Neural progenitor cell (in vitro differentiated cells): Measurements from ENCODE around the gene BTF3. TPM values are rescaled to one million over a fixed set of nuclear protein-coding genes. Genes with fewer than 3 reads are reported as not detected.
"Not testable (repeated sequence)": the region's sequence is repeated elsewhere in the genome, so short reads cannot be mapped to it uniquely, and the experiment has no call there.

Source experiments
- DNase-seq: peaks from one replicate; pipeline ENCODE4 v3.0.0-alpha.2; 2016; ENCODE audit warnings: low spot score
- H2AFZ ChIP-seq: fragments of 200-600 bp; sonication (generic); replicated peaks from 2 replicates; pipeline ENCODE4 v1.6.1; 2016; ENCODE audit warnings: antibody characterized with exemption
- H3F3A ChIP-seq: fragments of 200-600 bp; sonication (generic); 2 replicates; pipeline ENCODE4 v1.6.1; 2016; ENCODE audit warnings: antibody characterized with exemption, low read depth
- H3K27ac ChIP-seq: fragments of 200-600 bp; sonication (generic); 2 replicates; pipeline ENCODE4 v1.5.1; 2016; ENCODE audit warnings: mild to moderate bottlenecking
- H3K27me3 ChIP-seq: fragments of 200-600 bp; sonication (generic); 2 replicates; pipeline ENCODE4 v1.6.1; 2016; ENCODE audit warnings: mild to moderate bottlenecking, moderate library complexity
- H3K36me3 ChIP-seq: fragments of 200-600 bp; sonication (generic); 2 replicates; pipeline ENCODE4 v1.5.1; 2016
- H3K4me1 ChIP-seq: fragments of 200-600 bp; sonication (generic); 2 replicates; pipeline ENCODE4 v1.6.1; 2016; ENCODE audit warnings: mixed run types
- H3K4me2 ChIP-seq: fragments of 200-600 bp; sonication (generic); 2 replicates; pipeline ENCODE4 v1.6.1; 2016
- H3K4me3 ChIP-seq: fragments of 200-600 bp; sonication (generic); 2 replicates; pipeline ENCODE4 v1.5.1; 2016
- H3K79me2 ChIP-seq: fragments of 200-600 bp; sonication (generic); 2 replicates; pipeline ENCODE4 v1.6.1; 2016; ENCODE audit warnings: low read depth
- H3K9ac ChIP-seq: fragments of 200-600 bp; sonication (generic); 2 replicates; pipeline ENCODE4 v1.6.1; 2016
- H3K9me3 ChIP-seq: fragments of 200-600 bp; sonication (generic); 2 replicates; pipeline ENCODE4 v1.5.1; 2016; ENCODE audit warnings: low read depth
- H4K20me1 ChIP-seq: fragments of 200-600 bp; sonication (generic); 2 replicates; pipeline ENCODE4 v1.6.1; 2016; ENCODE audit warnings: low read depth
- H3K27ac Mint-ChIP-seq: 3 replicates; pipeline ENCODE4 v1.8.0; 2021; ENCODE audit warnings: mixed read lengths
- H3K27me3 Mint-ChIP-seq: 2 replicates; pipeline ENCODE4 v1.8.0; 2022; ENCODE audit warnings: low read depth, mild to moderate bottlenecking, inconsistent platforms, moderate library complexity, mixed read lengths; ENCODE audit not compliant: insufficient read depth
- H3K36me3 Mint-ChIP-seq: 3 replicates; pipeline ENCODE4 v1.8.0; 2021; ENCODE audit warnings: mixed read lengths
- H3K4me1 Mint-ChIP-seq: 3 replicates; pipeline ENCODE4 v1.8.0; 2021; ENCODE audit warnings: mixed read lengths
- H3K4me3 Mint-ChIP-seq: 3 replicates; pipeline ENCODE4 v1.8.0; 2021; ENCODE audit warnings: mild to moderate bottlenecking, moderate library complexity, mixed read lengths
- H3K9me3 Mint-ChIP-seq: 3 replicates; pipeline ENCODE4 v1.8.0; 2020; ENCODE audit warnings: mixed read lengths
- CTCF ChIP-seq: fragments of 200-600 bp; sonication (generic); IDR thresholded peaks from 2 replicates; pipeline ENCODE4 v1.5.1; 2017; ENCODE audit warnings: antibody characterized with exemption, mild to moderate bottlenecking
- EZH2 ChIP-seq: fragments of 200-600 bp; sonication (generic); IDR thresholded peaks from 2 replicates; pipeline ENCODE4 v1.6.1; 2017; ENCODE audit warnings: antibody characterized with exemption, mild to moderate bottlenecking, moderate library complexity
- EZH2phosphoT487 ChIP-seq: fragments of 200-600 bp; sonication (generic); IDR thresholded peaks from 2 replicates; pipeline ENCODE4 v1.6.1; 2017; ENCODE audit warnings: antibody characterized with exemption
- total RNA-seq: library from RNA; depleted of rRNA; stranded (reverse); fragments of >200 nt; gene quantifications from 2 replicates; pipeline ENCODE4 v1.2.3, GENCODE V29; 2015; ENCODE audit warnings: low replicate concordance

The BTF3 gene
- total RNA-seq, 1 donor from 2014 or later: 885 TPM

- H3K4me3 Mint-ChIP-seq: no peak overlapping the region
- no peaks in the 10 kb centered on the region for H3K9me3 Mint-ChIP-seq
- Histone ChIP-seq H3K79me2 (no peaks in the 10 kb centered on the region), H3K9me3 (no peaks in the 10 kb centered on the region), H3K9ac (no peak overlapping the region), H3K4me3 (no peak overlapping the region), H2AFZ (no peak overlapping the region), H3K4me2 (peak overlapping the region; percentile 14), H3K27me3 (no peaks in the 10 kb centered on the region), H3K4me1 (peaks cover 18% of the 10 kb centered on the region), H3K27ac (no peak overlapping the region), H4K20me1 (no peaks in the 10 kb centered on the region), H3K36me3 (no peaks in the 10 kb centered on the region), H3F3A (peaks cover 20% of the 10 kb centered on the region)
- peaks cover 9% of the 10 kb centered on the region for H3K27me3 Mint-ChIP-seq
- TF ChIP-seq EZH2: no peak
- TF ChIP-seq EZH2phosphoT487: no peak
- TF ChIP-seq CTCF: no peak
- no peaks in the 10 kb centered on the region for H3K36me3 Mint-ChIP-seq
- H3K4me1 Mint-ChIP-seq: peaks cover 3% of the 10 kb centered on the region
- no peak for DNase-seq
- H3K27ac Mint-ChIP-seq: no peak overlapping the region
Measured at GRCh38 chr5:73486119-73486899, 11.9 kb upstream of the BTF3 start.

GRCh38 chr5:73487257-73487656 is 11.0 kb upstream of the BTF3 start:
- H3K9me3 ChIP-seq, H4K20me1 ChIP-seq, H3K9ac ChIP-seq, H3K36me3 Mint-ChIP-seq, H2AFZ ChIP-seq, H3K36me3 ChIP-seq, H3K4me1 Mint-ChIP-seq, H3K9me3 Mint-ChIP-seq, H3K4me3 ChIP-seq, H3K27me3 Mint-ChIP-seq, H3K27ac Mint-ChIP-seq, H3K27ac ChIP-seq, H3K27me3 ChIP-seq, H3K4me3 Mint-ChIP-seq, H3K79me2 ChIP-seq: not testable (repeated sequence)
- peak; percentile 31 for DNase-seq
- peak overlapping the region; percentile 14 for H3K4me2 ChIP-seq
- H3F3A ChIP-seq: peaks cover 20% of the 10 kb centered on the region
- peaks cover 18% of the 10 kb centered on the region for H3K4me1 ChIP-seq

DNA sequence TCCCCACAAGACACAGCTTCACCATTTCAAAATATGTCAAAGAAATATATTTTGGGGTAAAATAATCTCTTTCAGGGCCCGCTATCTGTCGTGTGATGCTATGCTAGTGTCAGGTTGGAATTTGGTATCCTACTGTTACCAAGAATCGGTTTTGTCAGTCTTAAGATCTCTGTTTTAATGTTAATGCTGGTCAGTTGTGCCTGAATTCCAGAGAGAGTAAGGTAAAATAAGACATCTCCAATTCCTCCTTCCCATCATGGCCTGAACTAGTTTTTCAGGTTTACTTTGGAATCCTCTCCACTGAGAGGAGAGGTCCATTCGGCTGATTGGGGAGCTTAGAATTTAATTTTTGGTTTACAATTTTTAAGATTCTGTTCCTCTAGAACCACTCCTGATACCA is 10.4 kb upstream of the BTF3 start:
- peaks cover 18% of the 10 kb centered on the region for H3K4me1 ChIP-seq
- no peak overlapping the region for H3K9ac ChIP-seq
- no peak overlapping the region for H3K4me2 ChIP-seq
- Mint-ChIP-seq H3K36me3 (no peaks in the 10 kb centered on the region), H3K4me1 (peaks cover 3% of the 10 kb centered on the region), H3K9me3 (no peaks in the 10 kb centered on the region), H3K27me3 (peaks cover 9% of the 10 kb centered on the region), H3K27ac (no peak overlapping the region), H3K4me3 (no peak overlapping the region)
- H3F3A ChIP-seq: peaks cover 20% of the 10 kb centered on the region
- no peak for TF ChIP-seq CTCF
- no peak for TF ChIP-seq EZH2
- no peak for TF ChIP-seq EZH2phosphoT487
- H2AFZ ChIP-seq: no peak overlapping the region
- no peaks in the 10 kb centered on the region for H3K27me3 ChIP-seq
- H3K4me3 ChIP-seq: no peak overlapping the region
- no peaks in the 10 kb centered on the region for H3K79me2 ChIP-seq
- no peak overlapping the region for H3K27ac ChIP-seq
- no peaks in the 10 kb centered on the region for H4K20me1 ChIP-seq
- no peak for DNase-seq
- no peaks in the 10 kb centered on the region for H3K9me3 ChIP-seq
- H3K36me3 ChIP-seq: no peaks in the 10 kb centered on the region

DNA sequence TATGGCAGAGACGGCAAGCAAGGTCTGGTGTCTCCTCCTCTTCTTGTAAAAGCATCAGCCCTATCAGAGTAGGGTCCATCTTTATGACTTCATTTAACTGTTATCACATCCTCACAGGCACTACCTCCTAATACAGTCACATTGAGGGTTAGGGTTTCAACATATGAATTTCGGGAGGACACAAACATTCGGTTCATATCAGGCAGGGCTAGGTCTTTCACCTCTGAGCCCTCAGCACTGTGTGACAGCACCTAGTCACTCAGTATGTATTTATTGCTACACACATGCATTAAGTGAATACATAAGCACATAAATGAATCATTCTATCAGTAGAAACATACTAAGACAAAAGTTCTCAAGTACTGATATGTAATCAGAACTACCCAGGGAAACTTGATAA is 9.4 kb upstream of the BTF3 start:
- Mint-ChIP-seq H3K4me1 (peaks cover 3% of the 10 kb centered on the region), H3K27ac (no peak overlapping the region), H3K36me3 (no peaks in the 10 kb centered on the region)

More for the DNA sequence above, 9.4 kb upstream of the BTF3 start:
- Histone ChIP-seq H3K27ac (no peak overlapping the region), H3K4me3 (no peak overlapping the region), H3K9me3 (no peaks in the 10 kb centered on the region), H3K27me3 (no peaks in the 10 kb centered on the region), H3F3A (peaks cover 20% of the 10 kb centered on the region), H3K79me2 (no peaks in the 10 kb centered on the region), H3K36me3 (no peaks in the 10 kb centered on the region), H3K4me1 (peaks cover 18% of the 10 kb centered on the region), H3K4me2 (no peak overlapping the region), H4K20me1 (no peaks in the 10 kb centered on the region), H3K9ac (no peak overlapping the region), H2AFZ (no peak overlapping the region)
- TF ChIP-seq EZH2phosphoT487: no peak
- no peak for TF ChIP-seq CTCF
- no peak for TF ChIP-seq EZH2
- DNase-seq: no peak
- Mint-ChIP-seq H3K4me3 (no peak overlapping the region), H3K9me3 (no peaks in the 10 kb centered on the region), H3K27me3 (peaks cover 9% of the 10 kb centered on the region)
